ENCODE measurements around the gene CACNA1H.
A peak's percentile ranks its signal among the peaks of the same experiment; 100 is the strongest.
"Not testable (repeated sequence)": the region's sequence is repeated elsewhere in the genome, so short reads cannot be mapped to it uniquely, and the experiment has no call there.

CACNA1H gene

GRCh38 chr16:1230471-1231212, 77.7 kb downstream of the CACNA1H start:
- not testable (repeated sequence) for DNase-seq

- not testable (repeated sequence) for DNase-seq
Observed at GRCh38 chr16:1231301-1231700, 78.4 kb downstream of the CACNA1H start.

- DNase-seq = not testable (repeated sequence)
Observed at GRCh38 chr16:1232049-1232748, 79.3 kb downstream of the CACNA1H start.

- not testable (repeated sequence) for DNase-seq
Observed at GRCh38 chr16:1236659-1237058, 83.8 kb downstream of the CACNA1H start.

- DNase-seq = no peak
Observed at GRCh38 chr16:1237990-1238389, 85.1 kb downstream of the CACNA1H start.

GRCh38 chr16:1238909-1239308, 86.0 kb downstream of the CACNA1H start:
- not testable (repeated sequence) for DNase-seq

- not testable (repeated sequence) for DNase-seq
Observed at GRCh38 chr16:1239575-1239974, 86.7 kb downstream of the CACNA1H start.

GRCh38 chr16:1240436-1240835, 87.5 kb downstream of the CACNA1H start, which contains the start of gene TPSAB1:
Gene TPSAB1, plus strand, starts transcription at chr16:1240705. Its CDS starts 234 bp downstream, at chr16:1240939.
- not testable (repeated sequence) for DNase-seq

- not testable (repeated sequence) for DNase-seq
Observed at GRCh38 chr16:1241081-1241480, 88.2 kb downstream of the CACNA1H start.

GRCh38 chr16:1243363-1243762, 90.5 kb downstream of the CACNA1H start:
- not testable (repeated sequence) for DNase-seq

GRCh38 chr16:1243907-1244850, 91.3 kb downstream of the CACNA1H start:
- DNase-seq = not testable (repeated sequence)

- peak; percentile 40 for DNase-seq
Observed at GRCh38 chr16:1244881-1245280, 92.0 kb downstream of the CACNA1H start.

- DNase-seq = no peak
Observed at GRCh38 chr16:1245452-1246020, 92.6 kb downstream of the CACNA1H start.

- not testable (repeated sequence) for DNase-seq
Observed at GRCh38 chr16:1247903-1248537, 95.1 kb downstream of the CACNA1H start.

- DNase-seq = not testable (repeated sequence)
Observed at GRCh38 chr16:1249031-1249755, 96.3 kb downstream of the CACNA1H start.

- DNase-seq = not testable (repeated sequence)
Observed at GRCh38 chr16:1253701-1254364, 100.9 kb downstream of the CACNA1H start.

GRCh38 chr16:1254821-1255220, 101.9 kb downstream of the CACNA1H start:
- not testable (repeated sequence) for DNase-seq

GRCh38 chr16:1255276-1256122, 102.6 kb downstream of the CACNA1H start, which contains the start of gene TPSD1:
Gene TPSD1, plus strand, starts transcription at chr16:1256069. Its CDS starts 212 bp downstream, at chr16:1256281.
- not testable (repeated sequence) for DNase-seq

GRCh38 chr16:1256296-1256873, 103.5 kb downstream of the CACNA1H start:
- not testable (repeated sequence) for DNase-seq

Data from CD4-positive, alpha-beta T cell treated with Interferon gamma for 1 hour (primary cell).